Hepatocyte (in vitro differentiated cells): Measurements from ENCODE around the gene RECK. TPM values are rescaled to one million over a fixed set of nuclear protein-coding genes. Genes with fewer than 3 reads are reported as not detected.

Source experiments
- DNase-seq: peaks from one replicate; pipeline ENCODE4 v3.0.0-alpha.2; 2016; ENCODE audit warnings: low spot score
- H2AFZ ChIP-seq: fragments of 200-600 bp; sonication (generic); 2 replicates; pipeline ENCODE4 v1.6.0; 2016; ENCODE audit warnings: antibody characterized with exemption, mild to moderate bottlenecking
- H3K27ac ChIP-seq: fragments of 200-600 bp; sonication (generic); 2 replicates; pipeline ENCODE4 v1.5.1; 2016; ENCODE audit warnings: mild to moderate bottlenecking
- H3K27me3 ChIP-seq: fragments of 200-600 bp; sonication (generic); 2 replicates; pipeline ENCODE4 v1.6.1; 2016
- H3K36me3 ChIP-seq: fragments of 200-600 bp; sonication (generic); replicated peaks from 2 replicates; pipeline ENCODE4 v1.5.1; 2016; ENCODE audit warnings: low read depth; ENCODE audit not compliant: insufficient read depth
- H3K4me1 ChIP-seq: fragments of 200-600 bp; sonication (generic); 2 replicates; pipeline ENCODE4 v1.5.1; 2016; ENCODE audit warnings: mild to moderate bottlenecking, moderate library complexity; ENCODE audit not compliant: insufficient read depth
- H3K4me2 ChIP-seq: fragments of 200-600 bp; sonication (generic); 2 replicates; pipeline ENCODE4 v1.6.0; 2016
- H3K4me3 ChIP-seq: fragments of 200-600 bp; sonication (generic); 2 replicates; pipeline ENCODE4 v1.5.1; 2016; ENCODE audit warnings: mild to moderate bottlenecking
- H3K79me2 ChIP-seq: fragments of 200-600 bp; sonication (generic); 2 replicates; pipeline ENCODE4 v1.6.0; 2017; ENCODE audit warnings: mild to moderate bottlenecking
- H3K9me2 ChIP-seq: fragments of 200-600 bp; sonication (generic); replicated peaks from 2 replicates; pipeline ENCODE4 v1.6.0; 2017; ENCODE audit warnings: mild to moderate bottlenecking; ENCODE audit not compliant: insufficient read depth
- H3K9me3 ChIP-seq: fragments of 200-600 bp; sonication (generic); 2 replicates; pipeline ENCODE4 v1.5.1; 2016; ENCODE audit warnings: low read depth, mild to moderate bottlenecking
- H4K20me1 ChIP-seq: fragments of 200-600 bp; sonication (generic); 2 replicates; pipeline ENCODE4 v1.6.0; 2016; ENCODE audit warnings: mild to moderate bottlenecking; ENCODE audit not compliant: insufficient read depth, poor library complexity, severe bottlenecking
- CTCF ChIP-seq: fragments of 200-600 bp; sonication (generic); IDR thresholded peaks from 2 replicates; pipeline ENCODE4 v1.5.1; 2016; ENCODE audit warnings: antibody characterized with exemption, mild to moderate bottlenecking; ENCODE audit not compliant: poor library complexity
- EZH2 ChIP-seq: fragments of 200-600 bp; sonication (generic); IDR thresholded peaks from 2 replicates; pipeline ENCODE4 v1.6.1; 2016; ENCODE audit warnings: antibody characterized with exemption, mild to moderate bottlenecking, borderline replicate concordance
- EZH2phosphoT487 ChIP-seq: fragments of 200-600 bp; sonication (generic); IDR thresholded peaks from one replicate; pipeline ENCODE4 v1.6.1; 2018; ENCODE audit warnings: antibody characterized with exemption, mild to moderate bottlenecking, low read depth, moderate library complexity; ENCODE audit not compliant: unreplicated experiment, severe bottlenecking
- WGBS: methylation state at CpG from one replicate; pipeline ENCODE4 v1.1.6; 2016; ENCODE audit warnings: low lambda C conversion rate; ENCODE audit errors: missing lambda C conversion rate; 5-methylcytosine and 5-hydroxymethylcytosine counted together
- polyA plus RNA-seq: library from polyadenylated mRNA; unstranded; fragments of >200 nt; fragmentation: Nextera tagmentation; extraction: Ambion mirVana; gene quantifications from 2 replicates; pipeline ENCODE4 v1.2.1, GENCODE V29; 2016
- total RNA-seq: library from RNA; depleted of rRNA; stranded (reverse); fragments of >200 nt; gene quantifications from 2 replicates; pipeline ENCODE4 v1.2.3, GENCODE V29; 2014

Gene RECK
- total and polyA plus RNA-seq, 2 experiments from 2014 or later = 13.5 to 15.3 TPM

DNA sequence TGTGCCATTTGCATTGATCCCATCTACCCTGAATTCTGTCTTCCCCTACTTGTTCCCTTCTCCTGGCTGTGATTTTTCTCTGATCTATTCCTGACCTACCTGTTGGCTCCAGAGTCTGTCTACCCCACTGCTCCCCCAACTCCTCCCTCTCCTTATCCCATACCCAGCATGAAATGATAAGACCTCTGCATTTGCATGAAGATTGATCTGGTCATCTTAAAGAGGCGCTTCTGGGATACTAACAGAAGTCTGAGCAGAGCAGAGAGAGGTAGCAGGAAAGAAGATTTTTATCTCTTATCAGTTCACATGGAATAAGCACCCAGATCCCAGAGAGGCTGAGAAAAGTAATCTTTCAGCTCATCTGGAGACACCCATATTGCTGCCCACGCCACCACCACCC, 81.5 kb downstream of the RECK start:
- WGBS = 93% methylated on average over 2 of the region's 2 CpGs

GRCh38 chr9:36118706-36119105, 82.0 kb downstream of the RECK start:
- Histone ChIP-seq H3K4me2 (no peak overlapping the region), H4K20me1 (no peaks in the 10 kb centered on the region), H3K4me3 (no peak overlapping the region), H3K9me2 (no peaks in the 10 kb centered on the region), H3K4me1 (no peaks in the 10 kb centered on the region), H3K27ac (no peak overlapping the region), H3K36me3 (no peaks in the 10 kb centered on the region), H3K79me2 (no peaks in the 10 kb centered on the region), H3K27me3 (no peaks in the 10 kb centered on the region), H2AFZ (no peak overlapping the region), H3K9me3 (no peaks in the 10 kb centered on the region)
- WGBS = 76% methylated on average over 15 of the region's 15 CpGs
- DNase-seq = no peak
- TF ChIP-seq EZH2 (no peak), CTCF (no peak), EZH2phosphoT487 (no peak)

More for the DNA sequence above, 81.5 kb downstream of the RECK start:
- no peak overlapping the region for H3K27ac ChIP-seq
- no peak overlapping the region for H3K4me3 ChIP-seq
- TF ChIP-seq EZH2phosphoT487 (no peak), EZH2 (no peak), CTCF (no peak)
- no peaks in the 10 kb centered on the region for H3K9me3 ChIP-seq
- H2AFZ ChIP-seq = no peak overlapping the region
- no peak overlapping the region for H3K4me2 ChIP-seq
- H3K79me2 ChIP-seq = no peaks in the 10 kb centered on the region
- H4K20me1 ChIP-seq = no peaks in the 10 kb centered on the region
- no peaks in the 10 kb centered on the region for H3K27me3 ChIP-seq
- H3K9me2 ChIP-seq = no peaks in the 10 kb centered on the region
- DNase-seq = no peak
- H3K36me3 ChIP-seq = no peaks in the 10 kb centered on the region
- H3K4me1 ChIP-seq = no peaks in the 10 kb centered on the region

DNA sequence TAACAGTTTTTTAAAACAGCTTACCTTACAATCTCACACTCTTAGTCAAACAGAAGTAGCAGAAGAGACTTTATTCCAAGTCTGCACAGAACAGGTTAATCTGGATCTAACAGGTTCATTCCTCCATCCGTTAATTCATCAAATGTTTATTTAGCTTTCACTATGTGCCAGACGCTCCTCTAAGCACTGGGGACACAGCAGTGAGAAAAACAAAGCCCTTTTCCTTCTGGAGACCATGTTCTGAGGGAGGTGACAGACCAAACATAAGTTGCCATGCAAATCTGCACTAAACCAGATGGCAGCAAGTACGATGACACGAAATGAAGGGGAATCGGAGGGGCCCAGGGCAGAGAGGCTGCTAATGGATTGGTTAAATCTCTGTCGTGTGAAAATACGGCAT, 82.8 kb downstream of the RECK start:
- no peaks in the 10 kb centered on the region for H4K20me1 ChIP-seq
- H3K9me3 ChIP-seq = no peaks in the 10 kb centered on the region
- TF ChIP-seq EZH2phosphoT487 = no peak
- TF ChIP-seq CTCF = no peak
- no peak for TF ChIP-seq EZH2
- 77% methylated on average over 7 of the region's 7 CpGs for WGBS
- no peak overlapping the region for H3K4me3 ChIP-seq
- no peak overlapping the region for H3K4me2 ChIP-seq
- no peaks in the 10 kb centered on the region for H3K27me3 ChIP-seq
- no peak for DNase-seq
- no peaks in the 10 kb centered on the region for H3K36me3 ChIP-seq
- no peak overlapping the region for H2AFZ ChIP-seq
- H3K9me2 ChIP-seq = no peaks in the 10 kb centered on the region
- no peaks in the 10 kb centered on the region for H3K79me2 ChIP-seq
- no peak overlapping the region for H3K27ac ChIP-seq
- no peaks in the 10 kb centered on the region for H3K4me1 ChIP-seq

GRCh38 chr9:36120705-36121104, 84.0 kb downstream of the RECK start:
- TF ChIP-seq EZH2 (no peak), CTCF (no peak), EZH2phosphoT487 (no peak)
- no peaks in the 10 kb centered on the region for H3K36me3 ChIP-seq

More at GRCh38 chr9:36120705-36121104, 84.0 kb downstream of the RECK start:
- no peak overlapping the region for H3K4me3 ChIP-seq
- no peaks in the 10 kb centered on the region for H3K9me3 ChIP-seq
- no peak for DNase-seq
- H4K20me1 ChIP-seq = no peaks in the 10 kb centered on the region
- 82% methylated on average over 4 of the region's 4 CpGs for WGBS
- H3K9me2 ChIP-seq = no peaks in the 10 kb centered on the region
- no peak overlapping the region for H3K27ac ChIP-seq
- no peak overlapping the region for H2AFZ ChIP-seq
- no peak overlapping the region for H3K4me2 ChIP-seq
- H3K27me3 ChIP-seq = no peaks in the 10 kb centered on the region
- no peaks in the 10 kb centered on the region for H3K79me2 ChIP-seq
- no peaks in the 10 kb centered on the region for H3K4me1 ChIP-seq
